ENCODE measurements around the gene LYVE1. TPM values are rescaled to one million over a fixed set of nuclear protein-coding genes. Genes with fewer than 3 reads are reported as not detected.

The LYVE1 gene
- total RNA-seq, 1 donor from 2014 or later, result 0.14 TPM

DNA sequence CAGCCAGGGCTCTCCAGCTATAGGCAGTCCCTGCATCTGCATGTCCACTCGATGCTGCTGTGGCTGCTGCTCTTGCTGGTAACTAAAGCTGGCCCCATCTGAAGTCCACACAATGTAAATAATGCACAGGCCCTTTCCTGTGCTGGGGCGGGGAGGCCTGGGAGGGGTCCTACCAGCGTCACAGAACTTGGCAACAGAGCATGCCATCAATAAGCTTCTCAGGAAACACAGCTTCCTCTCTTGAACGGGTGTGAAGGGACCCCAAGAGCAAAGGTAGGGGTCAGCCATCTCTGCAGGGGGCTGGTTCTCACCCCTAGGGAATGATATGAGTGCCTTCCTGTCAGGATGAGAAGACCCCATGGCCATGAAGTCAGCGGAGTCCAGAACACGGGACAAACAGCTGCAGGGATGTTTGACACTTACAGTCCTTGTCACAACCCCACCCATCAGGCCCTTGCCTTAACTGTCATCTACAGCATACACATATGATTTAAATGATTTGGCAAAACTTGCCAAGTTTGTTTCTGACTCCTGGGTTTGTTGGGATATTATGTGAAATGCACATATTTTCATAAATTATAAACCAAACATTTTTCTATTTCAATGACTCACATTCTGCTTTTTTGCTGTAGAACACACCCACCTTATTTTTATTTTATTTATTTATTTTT is 39.1 kb upstream of the LYVE1 start:
- no peak for DNase-seq (ENCODE audit: low read depth, low spot score)
- Mint-ChIP-seq H3K27me3 (ENCODE audit: low read depth) (no peaks in the 10 kb centered on the region), H3K4me1 (peaks cover 14% of the 10 kb centered on the region), H3K9me3 (peaks cover 3% of the 10 kb centered on the region), H3K27ac (ENCODE audit: unreplicated experiment) (no peak overlapping the region), H3K36me3 (ENCODE audit: low read depth) (peaks cover 5% of the 10 kb centered on the region), H3K4me3 (no peak overlapping the region)
- TF ChIP-seq, protein P1, sequence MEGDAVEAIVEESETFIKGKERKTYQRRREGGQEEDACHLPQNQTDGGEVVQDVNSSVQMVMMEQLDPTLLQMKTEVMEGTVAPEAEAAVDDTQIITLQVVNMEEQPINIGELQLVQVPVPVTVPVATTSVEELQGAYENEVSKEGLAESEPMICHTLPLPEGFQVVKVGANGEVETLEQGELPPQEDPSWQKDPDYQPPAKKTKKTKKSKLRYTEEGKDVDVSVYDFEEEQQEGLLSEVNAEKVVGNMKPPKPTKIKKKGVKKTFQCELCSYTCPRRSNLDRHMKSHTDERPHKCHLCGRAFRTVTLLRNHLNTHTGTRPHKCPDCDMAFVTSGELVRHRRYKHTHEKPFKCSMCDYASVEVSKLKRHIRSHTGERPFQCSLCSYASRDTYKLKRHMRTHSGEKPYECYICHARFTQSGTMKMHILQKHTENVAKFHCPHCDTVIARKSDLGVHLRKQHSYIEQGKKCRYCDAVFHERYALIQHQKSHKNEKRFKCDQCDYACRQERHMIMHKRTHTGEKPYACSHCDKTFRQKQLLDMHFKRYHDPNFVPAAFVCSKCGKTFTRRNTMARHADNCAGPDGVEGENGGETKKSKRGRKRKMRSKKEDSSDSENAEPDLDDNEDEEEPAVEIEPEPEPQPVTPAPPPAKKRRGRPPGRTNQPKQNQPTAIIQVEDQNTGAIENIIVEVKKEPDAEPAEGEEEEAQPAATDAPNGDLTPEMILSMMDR (conservative IDR thresholded peaks at IDR 0.05), result no peak

DNA sequence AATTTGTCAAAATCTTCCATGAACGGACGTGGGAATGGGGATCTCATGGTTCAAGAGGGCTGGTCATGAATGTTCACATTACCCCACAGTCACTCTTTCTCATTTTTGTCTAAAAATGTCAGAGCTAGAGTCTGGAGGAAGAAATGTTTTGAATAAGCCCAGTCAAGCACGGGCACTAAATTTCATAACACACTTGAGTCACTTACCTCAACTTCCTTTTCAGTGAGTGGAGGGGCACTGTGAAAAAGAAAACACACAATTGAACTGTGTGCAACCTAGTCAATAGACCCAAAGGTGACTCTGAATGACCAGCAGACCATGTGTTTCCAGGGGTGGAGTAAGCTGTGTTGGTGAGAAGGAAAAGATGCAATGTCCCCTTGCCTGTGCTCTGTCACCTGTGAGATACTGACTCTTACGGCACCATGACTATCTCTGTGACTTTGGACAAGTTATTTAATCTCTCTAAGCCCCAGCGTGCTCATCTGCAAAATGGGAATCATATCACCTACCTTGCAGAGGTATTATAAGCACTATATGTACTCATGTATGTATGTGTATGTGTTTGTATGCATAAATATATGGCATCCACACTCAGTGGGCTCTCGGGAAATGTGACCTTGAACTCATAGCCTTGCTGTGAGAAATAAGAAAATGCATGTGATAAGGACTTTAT is 38.2 kb upstream of the LYVE1 start:
- Mint-ChIP-seq H3K27me3 (ENCODE audit: low read depth) (no peaks in the 10 kb centered on the region), H3K27ac (ENCODE audit: unreplicated experiment) (peak overlapping the region; percentile 65), H3K9me3 (no peaks in the 10 kb centered on the region), H3K4me1 (peaks cover 14% of the 10 kb centered on the region), H3K4me3 (no peak overlapping the region), H3K36me3 (ENCODE audit: low read depth) (no peaks in the 10 kb centered on the region)
- TF ChIP-seq, protein P1 (conservative IDR thresholded peaks at IDR 0.05), result no peak
- DNase-seq (ENCODE audit: low read depth, low spot score), result no peak

DNA sequence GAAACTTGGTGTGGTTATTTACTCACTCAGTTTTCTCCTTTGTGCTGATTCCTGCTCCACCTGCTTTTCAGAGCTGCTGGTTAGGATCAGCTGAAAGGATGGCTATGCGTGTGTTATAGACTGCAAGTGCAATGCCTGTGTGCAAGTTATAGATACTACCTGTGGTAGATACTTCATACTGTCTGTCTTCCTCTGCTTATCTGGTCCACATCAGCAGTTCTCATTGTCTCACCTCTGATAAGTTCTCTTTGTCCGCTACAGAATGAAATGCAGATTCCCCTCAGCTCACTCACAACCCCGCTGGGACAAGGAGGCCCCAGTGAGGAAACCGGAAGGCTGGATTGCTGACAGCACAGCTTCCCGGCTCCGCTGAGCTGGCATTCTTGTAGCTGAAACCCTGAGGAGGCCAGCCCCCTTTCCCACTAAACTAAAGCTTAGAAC is 37.5 kb upstream of the LYVE1 start:
- no peaks in the 10 kb centered on the region for H3K36me3 Mint-ChIP-seq (ENCODE audit: low read depth)
- H3K4me1 Mint-ChIP-seq, result peaks cover 14% of the 10 kb centered on the region
- H3K4me3 Mint-ChIP-seq, result no peak overlapping the region
- TF ChIP-seq, protein P1 (conservative IDR thresholded peaks at IDR 0.05), result no peak
- H3K27ac Mint-ChIP-seq (ENCODE audit: unreplicated experiment), result peak overlapping the region; percentile 7
- H3K27me3 Mint-ChIP-seq (ENCODE audit: low read depth), result no peaks in the 10 kb centered on the region
- no peaks in the 10 kb centered on the region for H3K9me3 Mint-ChIP-seq
- DNase-seq (ENCODE audit: low read depth, low spot score), result peak; percentile 20

DNA sequence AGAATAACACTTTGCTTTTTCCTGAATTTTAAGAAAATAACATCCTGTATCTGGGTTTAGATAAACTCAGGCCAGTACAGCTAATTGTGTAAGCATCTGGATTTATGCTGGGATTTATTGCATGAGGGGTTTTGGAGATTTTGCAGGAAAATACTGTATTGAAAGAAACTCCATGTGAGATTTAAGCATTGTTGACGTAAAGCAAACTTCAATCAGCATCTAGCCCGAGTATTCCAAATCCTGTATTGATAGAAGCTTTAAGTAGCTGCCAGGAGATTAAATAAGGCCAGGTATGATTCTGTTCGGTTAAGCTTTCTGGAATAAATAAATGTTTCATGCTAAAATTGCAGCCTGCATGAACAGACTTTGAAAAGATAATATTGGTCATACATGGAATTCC is 36.3 kb upstream of the LYVE1 start:
- H3K27ac Mint-ChIP-seq (ENCODE audit: unreplicated experiment), result no peak overlapping the region
- no peaks in the 10 kb centered on the region for H3K9me3 Mint-ChIP-seq
- H3K4me1 Mint-ChIP-seq, result peaks cover 14% of the 10 kb centered on the region
- no peak for DNase-seq (ENCODE audit: low read depth, low spot score)
- no peaks in the 10 kb centered on the region for H3K27me3 Mint-ChIP-seq (ENCODE audit: low read depth)
- H3K36me3 Mint-ChIP-seq (ENCODE audit: low read depth), result no peaks in the 10 kb centered on the region
- TF ChIP-seq, protein P1 (conservative IDR thresholded peaks at IDR 0.05), result no peak
- no peak overlapping the region for H3K4me3 Mint-ChIP-seq

DNA sequence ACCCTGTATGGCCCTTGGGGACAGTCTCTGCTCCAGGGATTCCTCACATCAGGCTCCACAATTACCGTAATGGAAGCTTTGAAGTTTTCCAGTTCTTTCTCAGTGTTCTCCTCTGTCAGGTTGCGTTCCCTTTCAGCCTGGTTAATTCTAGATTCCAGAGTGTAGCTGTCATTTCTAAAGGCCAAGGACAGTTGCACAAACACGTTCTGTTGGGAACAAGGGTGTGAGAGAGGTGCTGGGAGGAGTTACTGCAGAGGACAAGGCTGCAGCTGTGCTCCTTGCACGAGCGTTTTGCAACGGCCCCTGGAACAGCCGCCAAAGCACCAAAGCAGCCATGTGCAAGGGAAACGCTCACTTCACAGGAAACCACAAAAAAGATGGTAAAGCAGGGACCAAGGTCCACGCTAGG is 35.9 kb upstream of the LYVE1 start:
- Mint-ChIP-seq H3K36me3 (ENCODE audit: low read depth) (no peaks in the 10 kb centered on the region), H3K4me3 (no peak overlapping the region), H3K27ac (ENCODE audit: unreplicated experiment) (no peak overlapping the region), H3K9me3 (no peaks in the 10 kb centered on the region), H3K27me3 (ENCODE audit: low read depth) (no peaks in the 10 kb centered on the region), H3K4me1 (peaks cover 14% of the 10 kb centered on the region)
- TF ChIP-seq, protein P1 (conservative IDR thresholded peaks at IDR 0.05), result no peak
- no peak for DNase-seq (ENCODE audit: low read depth, low spot score)
